ENCODE measurements around the gene CREG2. TPM values are rescaled to one million over a fixed set of nuclear protein-coding genes. Genes with fewer than 3 reads are reported as not detected.

The CREG2 gene
- total and polyA plus RNA-seq, 10 donors, result 0.17 TPM; not detected in 9

- TF ChIP-seq POLR2A (IDR thresholded peaks at IDR 0.05) (no peak), CTCF (IDR thresholded peaks at IDR 0.05 in 8 of 11, conservative IDR thresholded peaks at IDR 0.05 in 3 of 11) (no peak), POLR2AphosphoS5 (IDR thresholded peaks at IDR 0.05) (no peak)
- peak overlapping the region in 5 of 8 donors; percentile 37 to 93 (median 88) for H3K27ac ChIP-seq
- H3K4me3 ChIP-seq, result no peak overlapping the region
- H3K9me3 ChIP-seq, result peaks cover 0 to 2% (median under 1%) of the 10 kb centered on the region in 8 donors
- WGBS, 5 donors, result 74 to 93% (median 90%) methylated on average over 2 of the region's 2 CpGs
- H3K4me1 ChIP-seq, result peaks cover 15 to 64% (median 42%) of the 10 kb centered on the region in 6 donors
- intact Hi-C loops (cut with DNase I; ENCODE audit: low total_unique reads), result no loop called here
- DNase-seq, result no peak
- H3K27me3 ChIP-seq (replicated peaks in 1 of 7), result no peaks in the 10 kb centered on the region
- H3K36me3 ChIP-seq, result no peaks in the 10 kb centered on the region
These were observed 56.1 kb downstream of the CREG2 start for GRCh38 chr2:101331202-101331601.

DNA sequence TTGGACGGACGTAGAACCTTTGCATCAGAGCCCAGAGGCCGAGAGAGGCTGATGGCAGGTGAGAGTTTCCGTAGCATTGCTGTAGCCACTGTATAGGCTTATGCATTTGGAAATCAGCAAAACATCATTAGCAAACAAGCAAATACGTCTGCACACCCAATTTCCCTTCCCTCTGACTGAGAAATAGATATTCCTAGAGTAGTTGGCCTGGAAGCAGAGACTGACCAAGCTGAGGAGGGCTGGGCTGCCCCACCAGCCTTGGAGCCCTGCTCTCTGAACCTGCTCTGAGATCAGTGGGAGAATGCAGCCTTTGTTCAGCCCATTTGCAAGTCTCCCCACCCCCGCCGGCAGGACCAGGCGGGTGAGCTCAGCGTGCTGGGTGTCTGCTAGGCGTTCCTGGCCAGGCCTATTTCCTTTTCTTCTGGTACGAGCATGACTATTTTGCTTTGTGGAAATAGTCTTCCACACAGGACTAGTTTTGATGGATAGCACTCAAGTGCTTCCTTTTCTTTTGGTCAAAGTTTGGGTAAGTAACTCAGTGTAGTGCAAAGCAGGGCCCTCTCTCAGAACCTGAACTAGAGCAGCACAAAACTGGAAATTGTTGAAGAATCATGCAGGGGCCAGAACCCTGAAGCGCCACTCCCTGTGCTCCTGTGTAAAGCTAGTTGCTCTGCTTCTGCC lies 56.9 kb downstream of the CREG2 start:
- Histone ChIP-seq H3K27ac (peak overlapping the region; percentile 6 to 93 (median 82)), H3K4me3 (no peak overlapping the region), H3K36me3 (no peaks in the 10 kb centered on the region), H3K27me3 (replicated peaks in 1 of 7) (no peaks in the 10 kb centered on the region), H3K9me3 (peaks cover 0 to 10% (median 8%) of the 10 kb centered on the region in 8 donors), H3K4me1 (peaks cover 15 to 64% (median 42%) of the 10 kb centered on the region in 6 donors)
- 58 to 67% (median 61%) methylated on average over 12 of the region's 12 CpGs for WGBS, 5 donors
- no peak for TF ChIP-seq POLR2A (IDR thresholded peaks at IDR 0.05)
- TF ChIP-seq POLR2AphosphoS5 (IDR thresholded peaks at IDR 0.05), result peak; percentile 57 to 64 (median 62)
- intact Hi-C loops (cut with DNase I; ENCODE audit: low total_unique reads), result no loop called here
- DNase-seq, result peak; percentile 86

GRCh38 chr2:101329026-101329425 lies 58.3 kb downstream of the CREG2 start:
- peaks cover 15 to 64% (median 42%) of the 10 kb centered on the region in 6 donors for H3K4me1 ChIP-seq
- 40 to 62% (median 55%) methylated on average over 4 of the region's 4 CpGs for WGBS, 5 donors

GRCh38 chr2:101328474-101329007 lies 58.8 kb downstream of the CREG2 start:
- no peak for DNase-seq
- 1 to 7% (median 3%) methylated on average over 3 of the region's 3 CpGs for WGBS, 5 donors
- Histone ChIP-seq H3K27me3 (replicated peaks in 1 of 7) (no peaks in the 10 kb centered on the region), H3K9me3 (peaks cover 0 to 16% (median 12%) of the 10 kb centered on the region in 8 donors), H3K27ac (peak overlapping the region; percentile 49 to 93 (median 82)), H3K4me3 (peak overlapping the region in 1 of 8 donors; percentile 51), H3K4me1 (peaks cover 15 to 64% (median 42%) of the 10 kb centered on the region in 6 donors), H3K36me3 (no peaks in the 10 kb centered on the region)
- intact Hi-C loops (cut with DNase I; ENCODE audit: low total_unique reads), result no loop called here
- peak in 2 of 3 donors; percentile 34 to 94 for TF ChIP-seq POLR2AphosphoS5 (IDR thresholded peaks at IDR 0.05)
- peak in 2 of 11 experiments; percentile 11 to 15 for TF ChIP-seq CTCF (IDR thresholded peaks at IDR 0.05 in 8 of 11, conservative IDR thresholded peaks at IDR 0.05 in 3 of 11)
- no peak for TF ChIP-seq POLR2A (IDR thresholded peaks at IDR 0.05)

More at GRCh38 chr2:101329026-101329425, 58.3 kb downstream of the CREG2 start:
- DNase-seq, result no peak
- Histone ChIP-seq H3K36me3 (no peaks in the 10 kb centered on the region), H3K27me3 (replicated peaks in 1 of 7) (no peaks in the 10 kb centered on the region), H3K27ac (peak overlapping the region; percentile 49 to 93 (median 82)), H3K4me3 (peak overlapping the region in 1 of 8 donors; percentile 51), H3K9me3 (peaks cover 0 to 16% (median 12%) of the 10 kb centered on the region in 8 donors)
- intact Hi-C loops (cut with DNase I; ENCODE audit: low total_unique reads), result no loop called here
- TF ChIP-seq POLR2A (IDR thresholded peaks at IDR 0.05), result no peak
- no peak for TF ChIP-seq POLR2AphosphoS5 (IDR thresholded peaks at IDR 0.05)
- no peak for TF ChIP-seq CTCF (IDR thresholded peaks at IDR 0.05 in 8 of 11, conservative IDR thresholded peaks at IDR 0.05 in 3 of 11)

Data from spleen (tissue), 11 donors.